ENCODE measurements around the gene CD209. TPM values are rescaled to one million over a fixed set of nuclear protein-coding genes. Genes with fewer than 3 reads are reported as not detected.

CD209 gene
- total RNA-seq, 1 experiment from 2014 or later, result not detected

GRCh38 chr19:7730286-7731217 lies 16.8 kb downstream of the CD209 start:
- ChIA-PET CTCF (no interaction called here), RAD21 (ENCODE audit: low non-redundant PET in 1 of 2, low total read pairs in 2 of 2, uncharacterized antibody in 2 of 2, unreplicated experiment in 2 of 2) (no interaction called here), POLR2A (no interaction called here)
- intact Hi-C loops (cut with micrococcal nuclease), result no loop called here
- no TSS peak for BruUV-seq (replicated peaks)
- Histone ChIP-seq H3K4me3 (replicated peaks in 1 of 2; ENCODE audit: low read depth in 1 of 2, low read length in 2 of 2) (no peak overlapping the region), H2AFZ (ENCODE audit: low read depth, low read length, poor library complexity, severe bottlenecking) (no peak overlapping the region), H3K4me1 (ENCODE audit: control insufficient read depth in 1 of 2, insufficient read depth in 2 of 2, low read length in 2 of 2) (no peaks in the 10 kb centered on the region), H3K27ac (ENCODE audit: low read depth, low read length) (no peak overlapping the region), H3K36me3 (ENCODE audit: control insufficient read depth in 1 of 2, insufficient read depth in 2 of 2, low read length in 2 of 2) (no peaks in the 10 kb centered on the region), H3K9me2 (ENCODE audit: insufficient read depth) (no peaks in the 10 kb centered on the region), H3K9ac (ENCODE audit: low read length) (no peak overlapping the region), H3K79me2 (ENCODE audit: insufficient read depth, low read length) (no peaks in the 10 kb centered on the region), H3K4me2 (ENCODE audit: low read length) (no peak overlapping the region), H3K9me3 (ENCODE audit: control insufficient read depth in 1 of 2, insufficient read depth in 1 of 2, low read depth in 1 of 2, low read length in 2 of 2) (no peaks in the 10 kb centered on the region), H3K27me3 (ENCODE audit: insufficient read depth, low read length) (peaks cover 13% of the 10 kb centered on the region; the same call in 1 of the 2 replicates), H4K20me1 (ENCODE audit: insufficient read depth) (no peaks in the 10 kb centered on the region)
- TF ChIP-seq JUND (IDR thresholded peaks at IDR 0.05) (no peak), SP1 (IDR thresholded peaks at IDR 0.05; ENCODE audit: low read depth) (no peak), YY1 (IDR thresholded peaks at IDR 0.05; ENCODE audit: extremely low read depth, insufficient replicate concordance, low read depth, low read length) (no peak), SRF (IDR thresholded peaks at IDR 0.05; ENCODE audit: low read depth) (no peak), EGR1 (IDR thresholded peaks at IDR 0.05; ENCODE audit: low read depth) (no peak), CBX3 (IDR thresholded peaks at IDR 0.05; ENCODE audit: low read depth) (no peak), MAX (IDR thresholded peaks at IDR 0.05) (no peak), SIN3A (IDR thresholded peaks at IDR 0.05; ENCODE audit: low read depth) (no peak), EZH2 (IDR thresholded peaks at IDR 0.05) (no peak)
- ATAC-seq (no peak), DNase-seq (ENCODE audit: low read depth, low spot score) (no peak)

GRCh38 chr19:7729831-7730285 lies 17.5 kb downstream of the CD209 start:
- POLR2A ChIA-PET, result no interaction called here
- TF ChIP-seq RAD21 (IDR thresholded peaks at IDR 0.05; ENCODE audit: low read depth) (no peak), ZNF274 (IDR thresholded peaks at IDR 0.05; ENCODE audit: low read depth, low read length) (no peak), SRF (IDR thresholded peaks at IDR 0.05; ENCODE audit: low read depth) (no peak), CTCF (IDR thresholded peaks at IDR 0.05 in 2 of 3, conservative IDR thresholded peaks at IDR 0.05 in 1 of 3; ENCODE audit: borderline replicate concordance in 1 of 3, insufficient read depth in 1 of 3, low read depth in 2 of 3, low read length in 2 of 3) (no peak), ATF3 (IDR thresholded peaks at IDR 0.05) (no peak), ZBTB33 (IDR thresholded peaks at IDR 0.05; ENCODE audit: extremely low read depth, insufficient replicate concordance, low read length) (no peak), CEBPB (IDR thresholded peaks at IDR 0.05; ENCODE audit: low read depth) (no peak), ELF1 (IDR thresholded peaks at IDR 0.05; ENCODE audit: borderline replicate concordance, low read depth) (no peak), SIN3A (IDR thresholded peaks at IDR 0.05; ENCODE audit: low read depth) (no peak)

More at GRCh38 chr19:7729831-7730285, 17.5 kb downstream of the CD209 start:
- no peak for DNase-seq (ENCODE audit: low read depth, low spot score)
- Histone ChIP-seq H3K4me1 (ENCODE audit: control insufficient read depth in 1 of 2, insufficient read depth in 2 of 2, low read length in 2 of 2) (no peaks in the 10 kb centered on the region), H4K20me1 (ENCODE audit: insufficient read depth) (no peaks in the 10 kb centered on the region), H3K9me2 (ENCODE audit: insufficient read depth) (no peaks in the 10 kb centered on the region), H3K9me3 (ENCODE audit: control insufficient read depth in 1 of 2, insufficient read depth in 1 of 2, low read depth in 1 of 2, low read length in 2 of 2) (no peaks in the 10 kb centered on the region), H3K27me3 (ENCODE audit: insufficient read depth, low read length) (peaks cover 6% of the 10 kb centered on the region; the same call in 1 of the 2 replicates), H3K4me3 (replicated peaks in 1 of 2; ENCODE audit: low read depth in 1 of 2, low read length in 2 of 2) (no peak overlapping the region), H3K79me2 (ENCODE audit: insufficient read depth, low read length) (no peaks in the 10 kb centered on the region), H3K27ac (ENCODE audit: low read depth, low read length) (no peak overlapping the region), H2AFZ (ENCODE audit: low read depth, low read length, poor library complexity, severe bottlenecking) (no peak overlapping the region), H3K4me2 (ENCODE audit: low read length) (no peak overlapping the region), H3K36me3 (ENCODE audit: control insufficient read depth in 1 of 2, insufficient read depth in 2 of 2, low read length in 2 of 2) (no peaks in the 10 kb centered on the region), H3K9ac (ENCODE audit: low read length) (no peak overlapping the region)
- RAD21 ChIA-PET (ENCODE audit: low non-redundant PET in 1 of 2, low total read pairs in 2 of 2, uncharacterized antibody in 2 of 2, unreplicated experiment in 2 of 2), result no interaction called here
- CTCF ChIA-PET, result no interaction called here
- BruUV-seq (replicated peaks), result no TSS peak
- ATAC-seq, result no peak
- intact Hi-C loops (cut with micrococcal nuclease), result no loop called here

Measured in HCT116 (cell line).